Frontal cortex (tissue), 4 donors: ENCODE results near the gene TDRD10. TPM values are rescaled to one million over a fixed set of nuclear protein-coding genes. Genes with fewer than 3 reads are reported as not detected.
"Not testable (repeated sequence)": the region's sequence is repeated elsewhere in the genome, so short reads cannot be mapped to it uniquely, and the experiment has no call there.

ENCODE experiments used
- DNase-seq, 2 donors: peaks; one replicate each; pipeline ENCODE4 v3.0.0; 2012; ENCODE audit warnings: low spot score in 2 of 2
- FAIRE-seq: peaks from 2 replicates; lab custom pipeline; 2012; peaks lifted over from hg19 to GRCh38; lab: Jason Lieb, UNC
- total RNA-seq: library from RNA; depleted of rRNA; stranded (reverse); fragments of >200 nt; gene quantifications from one replicate; pipeline ENCODE4 v1.2.3, GENCODE V29; 2014
- donor health status: control.
- donor health status: control.
- donor health status: control.

TDRD10 gene
- total RNA-seq, 1 donor from 2014 or later = 0.41 TPM

DNA sequence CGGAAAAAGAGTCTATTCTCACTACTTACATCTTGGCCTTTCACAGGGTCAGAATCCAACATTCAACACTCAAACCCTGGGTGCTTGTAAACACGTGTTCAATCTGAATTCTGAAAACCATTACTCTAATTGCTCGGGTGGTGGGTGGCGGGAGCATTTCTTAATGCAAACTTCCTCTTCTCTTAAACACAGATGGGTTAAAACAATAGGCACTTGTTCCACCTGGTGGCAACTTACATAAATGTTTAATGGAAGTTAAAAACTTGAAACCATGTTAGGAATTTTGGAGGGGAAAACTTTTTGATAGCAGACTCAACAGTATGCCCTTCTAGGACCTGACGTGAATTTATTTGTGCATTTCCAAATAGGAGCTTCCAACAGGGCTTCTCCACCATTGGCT lies 23.4 kb upstream of the TDRD10 start:
- FAIRE-seq = no peak
- DNase-seq = no peak

GRCh38 chr1:154479764-154480421 lies 22.1 kb upstream of the TDRD10 start:
- DNase-seq (peak; percentile 66 to 80), FAIRE-seq (peak; percentile 33)

GRCh38 chr1:154481053-154481452 lies 21.0 kb upstream of the TDRD10 start:
- DNase-seq (no peak), FAIRE-seq (no peak)

DNA sequence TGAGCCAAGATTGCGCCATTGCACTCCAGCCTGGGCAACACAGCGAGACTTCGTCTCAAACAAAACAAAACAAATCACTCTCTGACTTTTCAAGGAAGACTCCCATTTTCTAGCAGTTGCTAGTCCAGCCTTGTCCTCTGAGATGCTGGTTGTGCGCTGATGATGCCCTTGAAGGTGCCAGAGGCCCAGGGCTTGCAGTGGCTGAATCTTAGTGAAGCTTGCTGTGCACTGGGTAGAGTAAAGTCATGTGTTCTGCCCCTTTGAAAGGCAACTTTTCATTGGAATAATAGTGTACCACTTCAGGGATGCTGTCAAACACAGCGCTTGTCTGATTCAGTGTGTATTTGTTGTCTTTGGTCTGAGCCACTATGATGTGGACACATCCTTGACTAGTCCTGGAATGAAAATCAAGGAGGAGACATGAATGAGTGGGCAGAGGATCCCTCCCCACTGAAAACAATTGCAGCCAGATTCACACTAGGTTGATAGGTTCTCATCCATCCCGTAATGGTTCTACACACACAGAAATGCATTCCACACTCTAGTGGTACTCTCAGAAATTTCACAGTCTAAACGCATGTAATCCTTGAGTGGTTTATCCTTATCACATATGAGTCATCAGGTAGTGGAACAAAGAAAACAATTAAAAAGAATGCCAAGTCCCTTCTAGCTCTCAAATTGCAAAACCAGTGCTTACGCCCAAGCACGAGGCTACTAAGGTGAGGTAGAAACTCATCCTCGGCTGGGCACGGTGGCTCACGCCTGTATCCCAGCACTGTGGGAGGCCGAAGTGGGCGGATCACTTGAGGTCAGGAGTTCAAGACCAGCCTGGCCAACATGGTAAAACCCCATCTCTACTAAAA lies 17.8 kb upstream of the TDRD10 start:
- no peak for FAIRE-seq

GRCh38 chr1:154485106-154485505 lies 16.9 kb upstream of the TDRD10 start:
- FAIRE-seq (no peak), DNase-seq (no peak)

More for the DNA sequence above, 17.8 kb upstream of the TDRD10 start:
- no peak for DNase-seq

DNA sequence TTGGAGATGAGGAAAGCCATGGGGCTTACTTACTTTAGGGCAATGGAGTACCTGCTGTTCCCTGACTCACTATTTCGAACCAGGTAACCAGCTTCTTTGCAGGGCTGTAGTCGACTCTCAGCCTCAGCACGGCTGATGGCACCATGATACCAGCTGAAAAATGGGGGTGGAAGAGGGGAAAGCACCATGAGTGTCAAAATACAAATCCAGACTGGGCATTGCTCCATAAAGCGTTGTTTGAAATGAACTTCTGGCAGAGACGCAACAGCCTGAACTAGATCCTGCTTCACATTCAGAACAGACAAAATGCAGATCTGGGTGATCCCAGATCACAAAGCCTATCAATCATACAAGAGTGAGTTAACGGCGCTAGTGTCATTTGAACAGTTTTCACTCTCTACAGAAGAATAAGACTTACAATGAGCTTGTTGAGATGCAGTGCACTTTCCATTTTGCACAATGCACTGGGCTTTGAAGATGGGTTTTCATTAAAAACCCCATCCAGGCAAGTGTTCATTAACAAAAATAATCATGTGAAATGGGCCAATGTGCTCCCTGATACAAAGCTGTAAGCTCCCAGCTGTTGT lies 16.0 kb upstream of the TDRD10 start:
- FAIRE-seq = no peak

DNA sequence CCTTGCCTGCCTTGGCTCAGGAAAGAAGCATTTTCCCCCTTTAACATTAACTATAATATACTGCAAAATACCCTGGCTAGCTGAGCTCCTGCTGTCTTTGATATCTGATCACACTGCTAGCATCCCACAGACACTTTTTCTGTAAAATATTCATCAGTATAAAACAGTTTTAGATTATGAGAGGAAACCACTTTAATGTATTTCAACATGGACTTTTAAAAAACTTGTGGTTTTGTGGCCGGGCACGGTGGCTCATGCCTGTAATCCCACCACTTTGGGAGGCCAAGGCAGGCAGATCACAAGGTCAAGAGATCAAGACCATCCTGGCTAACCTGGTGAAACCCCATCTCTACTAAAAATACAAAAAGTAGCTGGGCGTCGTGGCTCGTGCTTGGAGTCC lies 15.3 kb upstream of the TDRD10 start:
- FAIRE-seq, DNase-seq: not testable (repeated sequence)

More for the DNA sequence above, 16.0 kb upstream of the TDRD10 start:
- no peak for DNase-seq

GRCh38 chr1:154488922-154489321 lies 13.1 kb upstream of the TDRD10 start:
- DNase-seq (no peak), FAIRE-seq (no peak)

DNA sequence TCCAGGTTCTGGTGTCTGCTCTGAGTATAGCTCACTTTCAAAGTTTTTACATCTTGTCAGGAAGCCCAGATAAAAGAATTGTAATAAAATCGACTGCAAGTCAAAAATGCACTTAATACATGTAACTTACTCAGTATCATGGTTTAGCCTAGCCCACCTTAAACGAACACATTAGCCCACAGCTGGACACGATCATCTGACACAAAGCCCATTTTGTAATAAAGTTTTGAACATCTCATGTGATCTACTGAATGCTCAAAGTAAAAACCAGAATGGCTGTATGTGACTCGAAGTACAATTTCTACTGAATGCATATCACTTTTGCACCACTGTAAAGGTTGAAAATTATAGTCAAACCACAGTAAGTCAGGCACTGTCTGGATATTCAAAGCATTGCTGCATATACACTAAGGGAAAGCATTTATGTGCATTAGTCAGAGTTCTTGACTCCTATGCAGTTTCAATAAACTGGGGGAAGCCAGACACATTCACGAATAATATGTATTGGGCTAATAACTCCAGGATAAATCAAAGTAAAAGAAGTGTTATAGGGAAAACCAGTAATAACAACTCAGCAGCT lies 12.2 kb upstream of the TDRD10 start:
- FAIRE-seq = no peak

GRCh38 chr1:154490317-154490716 lies 11.7 kb upstream of the TDRD10 start:
- no peak for DNase-seq
- FAIRE-seq = no peak

More for the DNA sequence above, 12.2 kb upstream of the TDRD10 start:
- no peak for DNase-seq

DNA sequence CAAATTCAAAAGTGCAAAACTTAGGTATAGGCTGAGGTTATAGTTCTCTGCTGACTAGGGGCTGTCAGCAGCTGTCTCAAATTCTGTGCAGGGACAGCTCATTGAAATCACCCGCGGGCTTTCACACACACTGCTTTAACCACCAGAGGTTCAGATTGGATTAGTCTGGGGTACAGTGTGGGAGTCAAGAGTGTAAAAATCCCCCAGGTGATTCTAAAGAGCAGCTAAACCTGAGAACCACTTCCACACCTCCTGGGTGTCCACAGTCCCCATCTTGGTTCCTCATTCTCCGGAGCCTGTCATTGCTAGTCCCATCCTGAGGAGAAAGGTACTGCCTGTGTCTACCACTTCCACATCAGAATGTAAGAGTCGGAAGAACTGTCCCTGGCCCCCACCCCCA lies 9.9 kb upstream of the TDRD10 start:
- FAIRE-seq (no peak), DNase-seq (no peak)

DNA sequence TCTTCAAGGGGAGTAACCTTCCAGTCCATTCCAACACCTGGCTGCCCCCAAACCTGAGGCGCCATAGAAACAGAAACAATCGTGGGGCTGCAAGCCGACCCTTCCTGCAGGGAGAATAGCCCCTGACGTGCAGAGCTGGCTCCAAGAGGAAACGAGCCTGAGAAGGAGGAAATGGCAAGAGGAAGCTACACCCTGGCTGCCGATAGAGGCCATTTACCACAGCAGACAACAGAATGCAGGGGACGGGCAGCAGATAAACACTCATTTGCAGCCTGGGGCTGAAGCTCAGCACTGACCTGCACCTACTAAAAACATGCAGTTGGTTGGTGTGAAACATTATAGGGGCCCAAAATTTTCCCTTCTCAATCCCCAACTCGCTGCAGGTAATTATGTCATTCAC lies 8.7 kb upstream of the TDRD10 start:
- FAIRE-seq (no peak), DNase-seq (no peak)

DNA sequence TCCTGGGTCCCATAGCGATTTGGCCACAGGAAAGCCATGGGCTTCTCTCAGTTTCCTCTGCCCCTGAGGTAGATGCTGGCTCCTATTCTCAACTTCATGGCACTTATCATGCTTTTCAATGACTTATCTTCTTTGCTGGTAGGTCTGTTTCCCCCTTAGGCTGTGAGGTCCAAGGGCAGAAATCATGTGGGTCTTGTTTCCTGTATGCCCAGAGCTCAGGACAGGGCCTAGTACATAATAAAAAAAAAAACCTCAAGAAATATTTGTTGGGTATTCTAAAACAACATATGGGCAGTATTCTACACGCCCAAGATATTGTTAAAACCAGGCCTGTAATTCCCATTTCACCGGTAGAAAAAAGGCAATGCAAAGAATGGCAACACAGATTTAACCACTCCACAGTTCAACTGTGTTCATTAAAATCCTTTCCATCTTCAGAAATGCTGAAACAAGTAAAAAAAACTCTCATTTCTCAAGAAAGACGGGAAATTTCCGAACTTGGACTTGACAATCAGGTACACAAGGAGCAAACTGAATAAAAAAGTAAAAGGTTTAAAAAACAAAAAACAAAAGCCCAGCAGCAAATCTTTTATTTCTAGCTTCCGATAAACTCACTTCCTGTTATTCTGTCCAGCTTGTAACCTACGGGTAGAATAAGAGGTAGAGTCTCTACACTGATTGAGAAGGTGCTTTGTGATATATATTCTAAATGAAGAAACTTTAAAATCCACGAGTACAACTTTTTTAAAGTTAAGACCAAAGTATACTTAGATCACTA lies 6.3 kb upstream of the TDRD10 start:
- DNase-seq = no peak
- no peak for FAIRE-seq

GRCh38 chr1:154496383-154496782 lies 5.6 kb upstream of the TDRD10 start:
- no peak for DNase-seq
- no peak for FAIRE-seq

GRCh38 chr1:154497026-154497806 lies 4.8 kb upstream of the TDRD10 start:
- DNase-seq = no peak
- no peak for FAIRE-seq

- FAIRE-seq (no peak), DNase-seq (no peak)
Measured at GRCh38 chr1:154499446-154499845, 2.6 kb upstream of the TDRD10 start.

DNA sequence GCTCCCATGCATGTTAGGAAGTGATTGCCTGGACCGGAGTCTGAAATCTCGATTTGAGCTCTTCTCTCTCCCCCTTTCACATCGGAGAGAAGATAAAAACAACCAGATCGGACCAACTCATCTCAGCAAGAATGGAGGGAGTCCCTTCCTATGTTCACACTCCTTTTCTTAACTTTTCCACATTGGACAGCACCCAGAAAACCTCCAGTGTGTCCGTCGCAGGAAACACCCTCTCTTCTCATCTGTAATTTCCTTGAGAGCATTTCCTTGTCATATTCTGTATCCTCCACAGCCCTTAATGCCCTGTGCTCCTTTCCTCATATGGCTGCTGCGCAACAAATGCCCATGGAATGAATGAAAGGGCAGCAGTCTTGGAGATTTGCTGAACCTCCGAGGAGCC lies 1.5 kb upstream of the TDRD10 start:
- FAIRE-seq = no peak
- no peak for DNase-seq

- FAIRE-seq (no peak), DNase-seq (peak; percentile 24 to 33)
Measured at GRCh38 chr1:154501423-154502065, 475 bp upstream of the TDRD10 start.

GRCh38 chr1:154502744-154503115 lies 711 bp downstream of the TDRD10 start:
- DNase-seq = no peak
- FAIRE-seq = no peak
